B cell (primary cell): ENCODE measurements around the gene NODAL. TPM values are rescaled to one million over a fixed set of nuclear protein-coding genes. Genes with fewer than 3 reads are reported as not detected.

ENCODE experiments used
- ATAC-seq: fragments of 200-7000 bp; cut with Tn5 transposase; one replicate; pipeline ENCODE4 v1.10.0; 2021; ENCODE audit warnings: low read depth, mild to moderate bottlenecking, moderate number of reproducible peaks, moderate library complexity
- CTCF ChIA-PET: fragments of 350-600 bp; sonication (Branson Sonifier 250); formaldehyde crosslinking; loops from one replicate; lab custom pipeline; 2021; ENCODE audit warnings: antibody characterized with exemption, inconsistent platforms; lab: Charles Lee
- POLR2A ChIA-PET: fragments of 350-600 bp; sonication (Branson Sonifier 250); formaldehyde crosslinking; loops from one replicate; lab custom pipeline; 2021; ENCODE audit warnings: antibody characterized with exemption; lab: Charles Lee
- DNase-seq: peaks from one replicate; pipeline ENCODE4 v3.0.0; 2013
- H2AFZ ChIP-seq: 2 replicates; pipeline ENCODE4 v1.6.1; 2012; ENCODE audit warnings: mild to moderate bottlenecking, low read depth, low read length; ENCODE audit not compliant: insufficient read depth, poor library complexity, severe bottlenecking
- H3K27ac ChIP-seq, 2 donors: 1 replicate in 1 of 2; 2 replicates in 1 of 2; pipeline ENCODE4 v1.5.1; 2012 to 2013; ENCODE audit warnings: low read length in 2 of 2, mild to moderate bottlenecking in 2 of 2, moderate library complexity in 1 of 2
- H3K27me3 ChIP-seq, 4 experiments: fragments of 200-600 bp in 1 of 4; sonication (generic) in 1 of 4; replicated peaks in 1 of 4; 1 replicate in 2 of 4; 2 replicates in 2 of 4; pipeline versions ENCODE4 v1.6.1 to v1.7.0; 2013 to 2016; ENCODE audit warnings: low read length in 3 of 4, mild to moderate bottlenecking in 2 of 4, mixed read lengths in 1 of 4, moderate library complexity in 1 of 4; ENCODE audit not compliant: insufficient read depth in 4 of 4, control insufficient read depth in 3 of 4; ENCODE audit errors: control extremely low read depth in 1 of 4
- H3K36me3 ChIP-seq, 2 experiments: replicated peaks in 1 of 2; 1 replicate in 1 of 2; 2 replicates in 1 of 2; pipeline versions ENCODE4 v1.6.1 to v1.7.1; 2013; ENCODE audit warnings: low read length in 1 of 2; ENCODE audit not compliant: insufficient read depth in 2 of 2, control insufficient read depth in 1 of 2; ENCODE audit errors: control extremely low read depth in 1 of 2, extremely low read depth in 1 of 2
- H3K4me1 ChIP-seq, 2 donors: fragments of 200-600 bp in 1 of 2; sonication (generic) in 1 of 2; 1 replicate in 1 of 2; 2 replicates in 1 of 2; pipeline versions ENCODE4 v1.5.1 to v1.6.1; 2013 to 2017; ENCODE audit warnings: low read length in 2 of 2; ENCODE audit not compliant: control insufficient read depth in 2 of 2, insufficient read depth in 2 of 2
- H3K4me2 ChIP-seq: replicated peaks from 2 replicates; pipeline ENCODE3; 2012; ENCODE audit warnings: mild to moderate bottlenecking, low read depth, low read length; ENCODE audit not compliant: poor library complexity, severe bottlenecking
- H3K4me3 ChIP-seq, 5 experiments: fragments of 200-600 bp in 1 of 5; sonication (generic) in 1 of 5; 1 replicate in 3 of 5; 2 replicates in 2 of 5; pipeline versions ENCODE4 v1.5.1 to v1.7.0; 2011 to 2016; ENCODE audit warnings: low read length in 4 of 5, mild to moderate bottlenecking in 4 of 5, low read depth in 2 of 5, control low read depth in 1 of 5, moderate library complexity in 1 of 5; ENCODE audit not compliant: insufficient read depth in 1 of 5; ENCODE audit errors: control extremely low read depth in 1 of 5, extremely low read depth in 1 of 5
- H3K79me2 ChIP-seq: fragments of 200-600 bp; sonication (generic); one replicate; pipeline ENCODE4 v1.6.0; 2016; ENCODE audit warnings: low read length; ENCODE audit not compliant: control insufficient read depth, insufficient read depth
- H3K9ac ChIP-seq: fragments of 200-600 bp; sonication (generic); 2 replicates; pipeline ENCODE4 v1.6.1; 2017; ENCODE audit warnings: mild to moderate bottlenecking, low read length, moderate library complexity
- H3K9me3 ChIP-seq, 3 donors: one replicate each; pipeline versions ENCODE4 v1.6.1 to v1.7.1; 2013; ENCODE audit warnings: low read length in 2 of 3; ENCODE audit not compliant: control insufficient read depth in 2 of 3, insufficient read depth in 1 of 3; ENCODE audit errors: control extremely low read depth in 1 of 3
- H4K20me1 ChIP-seq: 2 replicates; pipeline ENCODE4 v1.6.0; 2012; ENCODE audit warnings: mild to moderate bottlenecking, low read length; ENCODE audit not compliant: insufficient read depth, control insufficient read depth, poor library complexity, severe bottlenecking
- H3K27ac Mint-ChIP-seq: one replicate; pipeline ENCODE4 v1.8.0; 2021; ENCODE audit warnings: mixed read lengths
- H3K27me3 Mint-ChIP-seq: one replicate; pipeline ENCODE4 v1.8.0; 2021; ENCODE audit warnings: mixed read lengths
- H3K4me1 Mint-ChIP-seq: one replicate; pipeline ENCODE4 v1.8.0; 2021; ENCODE audit warnings: mixed read lengths
- H3K4me3 Mint-ChIP-seq: one replicate; pipeline ENCODE4 v1.8.0; 2021; ENCODE audit warnings: mixed read lengths
- H3K9me3 Mint-ChIP-seq: one replicate; pipeline ENCODE4 v1.8.0; 2022; ENCODE audit warnings: mixed read lengths; ENCODE audit not compliant: insufficient read depth
- EZH2 ChIP-seq: IDR thresholded peaks from 2 replicates; pipeline ENCODE4 v1.6.1; 2012; ENCODE audit warnings: borderline replicate concordance, low read depth, mild to moderate bottlenecking, moderate library complexity, low read length; ENCODE audit not compliant: insufficient read depth, poor library complexity, severe bottlenecking
- WGBS: methylation state at CpG from one replicate; pipeline ENCODE4 v1.1.5; 2013; ENCODE audit warnings: missing lambda C conversion rate; ENCODE audit not compliant: insufficient coverage; 5-methylcytosine and 5-hydroxymethylcytosine counted together
- intact Hi-C: fragments of 100-400 bp; cut with micrococcal nuclease; formaldehyde crosslinking; loops from one replicate; pipeline ENCODE4 v1.10.0; 2022
- polyA plus RNA-seq: library from polyadenylated mRNA; depleted of rRNA; stranded (reverse); fragments of >200 nt; gene quantifications from 2 replicates; pipeline ENCODE4 v1.2.3, GENCODE V29; 2012
- total RNA-seq, 2 donors: library from RNA; stranded (reverse); fragments of 120-200 nt in 1 of 2; gene quantifications; 1 replicate in 1 of 2; 2 replicates in 1 of 2; pipeline versions ENCODE4 v1.2.3 to v1.2.4, GENCODE V29; 2013 to 2022
- TF ChIP-seq, protein P1 (sequence below): fragments of 200-600 bp; IDR thresholded peaks from one replicate; pipeline ENCODE4 v1.8.0; 2022; ENCODE audit warnings: antibody characterized with exemption, mild to moderate bottlenecking

Gene NODAL
- total and polyA plus RNA-seq, 2 donors (not counting 1 experiment from before 2014, with no cell fraction given), result 0.06 TPM; not detected in 1

DNA sequence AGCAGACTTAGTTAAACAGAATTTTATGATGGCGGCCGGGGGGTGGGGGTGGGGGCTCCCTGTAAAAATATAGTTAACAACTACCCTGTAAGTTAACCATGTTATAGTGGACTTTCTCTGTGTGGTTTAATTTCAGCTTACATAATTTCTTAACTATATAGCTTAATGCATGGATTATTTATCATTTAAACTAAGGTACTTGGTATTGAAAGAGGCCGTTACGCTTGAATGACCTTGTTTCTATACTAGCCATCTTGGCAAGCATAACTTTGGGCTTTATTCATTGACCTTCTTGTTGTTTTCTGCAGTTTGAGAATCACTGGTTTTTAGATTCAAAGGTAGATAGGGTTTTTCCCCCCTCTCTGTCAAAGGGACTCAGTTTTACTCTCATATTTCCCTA is 29.1 kb downstream of the NODAL start:
- intact Hi-C loops, result no loop called here
- H3K9me3 Mint-ChIP-seq, result no peaks in the 10 kb centered on the region
- CTCF ChIA-PET, result no interaction called here
- no peak overlapping the region for H3K9ac ChIP-seq
- TF ChIP-seq EZH2, result no peak
- TF ChIP-seq, protein P1, sequence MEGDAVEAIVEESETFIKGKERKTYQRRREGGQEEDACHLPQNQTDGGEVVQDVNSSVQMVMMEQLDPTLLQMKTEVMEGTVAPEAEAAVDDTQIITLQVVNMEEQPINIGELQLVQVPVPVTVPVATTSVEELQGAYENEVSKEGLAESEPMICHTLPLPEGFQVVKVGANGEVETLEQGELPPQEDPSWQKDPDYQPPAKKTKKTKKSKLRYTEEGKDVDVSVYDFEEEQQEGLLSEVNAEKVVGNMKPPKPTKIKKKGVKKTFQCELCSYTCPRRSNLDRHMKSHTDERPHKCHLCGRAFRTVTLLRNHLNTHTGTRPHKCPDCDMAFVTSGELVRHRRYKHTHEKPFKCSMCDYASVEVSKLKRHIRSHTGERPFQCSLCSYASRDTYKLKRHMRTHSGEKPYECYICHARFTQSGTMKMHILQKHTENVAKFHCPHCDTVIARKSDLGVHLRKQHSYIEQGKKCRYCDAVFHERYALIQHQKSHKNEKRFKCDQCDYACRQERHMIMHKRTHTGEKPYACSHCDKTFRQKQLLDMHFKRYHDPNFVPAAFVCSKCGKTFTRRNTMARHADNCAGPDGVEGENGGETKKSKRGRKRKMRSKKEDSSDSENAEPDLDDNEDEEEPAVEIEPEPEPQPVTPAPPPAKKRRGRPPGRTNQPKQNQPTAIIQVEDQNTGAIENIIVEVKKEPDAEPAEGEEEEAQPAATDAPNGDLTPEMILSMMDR, result no peak
- ATAC-seq (no peak), DNase-seq (no peak)
- POLR2A ChIA-PET, result no interaction called here
- H3K4me3 Mint-ChIP-seq, result no peak overlapping the region
- peaks cover 57% of the 10 kb centered on the region for H4K20me1 ChIP-seq
- no peaks in the 10 kb centered on the region for H3K36me3 ChIP-seq
- no peaks in the 10 kb centered on the region for H3K4me1 ChIP-seq
- H3K27ac ChIP-seq, result no peak overlapping the region
- H2AFZ ChIP-seq, result no peak overlapping the region
- H3K4me1 Mint-ChIP-seq, result peaks cover 43% of the 10 kb centered on the region
- no peaks in the 10 kb centered on the region for H3K27me3 ChIP-seq
- H3K4me2 ChIP-seq, result no peak overlapping the region
- H3K79me2 ChIP-seq, result peaks cover 41% of the 10 kb centered on the region
- H3K27ac Mint-ChIP-seq, result no peak overlapping the region
- no CpG with 5 or more reads among the region's 4 CpGs for WGBS
- no peaks in the 10 kb centered on the region for H3K9me3 ChIP-seq
- no peaks in the 10 kb centered on the region for H3K27me3 Mint-ChIP-seq
- H3K4me3 ChIP-seq, result no peak overlapping the region

DNA sequence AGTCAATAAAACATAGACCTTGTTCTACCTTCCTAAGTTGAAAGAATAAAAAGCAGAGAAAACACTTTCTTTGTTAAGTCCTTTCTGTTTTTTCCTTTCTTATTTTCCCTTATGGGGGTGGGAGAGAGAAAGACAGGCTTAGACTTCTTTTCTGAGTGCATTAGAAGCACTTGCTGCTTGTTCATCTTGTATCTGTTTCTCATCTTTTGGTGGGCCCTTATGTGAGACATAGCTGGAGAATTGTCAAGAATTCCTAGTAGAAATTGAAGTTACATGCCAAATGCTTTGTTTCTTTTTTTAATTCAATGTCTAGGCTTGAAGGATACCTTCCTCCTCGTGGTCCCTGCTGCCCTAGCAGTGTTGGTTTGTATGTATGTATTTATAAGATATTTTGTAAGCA is 30.9 kb downstream of the NODAL start:
- H3K27ac ChIP-seq, result no peak overlapping the region
- H4K20me1 ChIP-seq, result peaks cover 68% of the 10 kb centered on the region
- no peaks in the 10 kb centered on the region for H3K9me3 ChIP-seq
- Mint-ChIP-seq H3K4me1 (peaks cover 45% of the 10 kb centered on the region), H3K9me3 (no peaks in the 10 kb centered on the region), H3K27me3 (no peaks in the 10 kb centered on the region), H3K27ac (no peak overlapping the region), H3K4me3 (no peak overlapping the region)
- H3K4me2 ChIP-seq, result no peak overlapping the region
- ChIA-PET POLR2A (no interaction called here), CTCF (interaction anchor here (0.7 to 1.3 kb wide), 2 partner anchors 14 to 51 kb away, joined by 3 to 4 read pairs; no protein-coding TSS in a partner anchor)
- no peak overlapping the region for H2AFZ ChIP-seq
- no peaks in the 10 kb centered on the region for H3K36me3 ChIP-seq
- H3K79me2 ChIP-seq, result peaks cover 55% of the 10 kb centered on the region
- ATAC-seq (no peak), DNase-seq (no peak)
- intact Hi-C loops, result no loop called here
- peaks cover 9% of the 10 kb centered on the region in 2 donors for H3K4me1 ChIP-seq
- no CpG with 5 or more reads among the region's 1 CpG for WGBS
- no peak overlapping the region for H3K4me3 ChIP-seq
- no peak for TF ChIP-seq EZH2
- TF ChIP-seq, protein P1, result no peak
- no peaks in the 10 kb centered on the region for H3K27me3 ChIP-seq
- no peak overlapping the region for H3K9ac ChIP-seq
